DOHH2 (cell line): Measurements from ENCODE around the gene TMC8.

Experiments
- H3F3A ChIP-seq: fragments of 200-600 bp; sonication (generic), shearing (Covaris generic); 2 replicates; pipeline ENCODE4 v1.6.0; 2016; ENCODE audit warnings: antibody characterized with exemption, mild to moderate bottlenecking; ENCODE audit not compliant: control insufficient read depth, insufficient read depth
- H3K27ac ChIP-seq: fragments of 200-600 bp; sonication (generic); 2 replicates; pipeline ENCODE4 v1.5.1; 2014; ENCODE audit warnings: low read depth, mild to moderate bottlenecking, low read length, moderate library complexity
- H3K27me3 ChIP-seq: fragments of 200-600 bp; sonication (generic); 2 replicates; pipeline ENCODE4 v1.6.1; 2014; ENCODE audit warnings: mild to moderate bottlenecking, low read length, mixed read lengths; ENCODE audit not compliant: control insufficient read depth
- H3K36me3 ChIP-seq: fragments of 200-600 bp; sonication (generic); 2 replicates; pipeline ENCODE4 v1.6.1; 2014; ENCODE audit warnings: mild to moderate bottlenecking, low read length, moderate library complexity, mixed read lengths; ENCODE audit not compliant: control insufficient read depth
- H3K4me1 ChIP-seq: fragments of 200-600 bp; sonication (generic); 2 replicates; pipeline ENCODE4 v1.6.1; 2014; ENCODE audit warnings: mild to moderate bottlenecking, low read length, mixed read lengths; ENCODE audit not compliant: control insufficient read depth
- H3K4me2 ChIP-seq: fragments of 200-600 bp; sonication (generic); 2 replicates; pipeline ENCODE4 v1.6.0; 2014; ENCODE audit warnings: mild to moderate bottlenecking, low read length, moderate library complexity
- H3K4me3 ChIP-seq: fragments of 200-600 bp; sonication (generic); 2 replicates; pipeline ENCODE4 v1.5.1; 2014; ENCODE audit warnings: mild to moderate bottlenecking, low read length, mixed read lengths
- H3K79me2 ChIP-seq: fragments of 200-600 bp; sonication (generic); 2 replicates; pipeline ENCODE4 v1.6.1; 2014; ENCODE audit warnings: mild to moderate bottlenecking, low read length, mixed read lengths; ENCODE audit not compliant: control insufficient read depth
- H3K9me2 ChIP-seq: fragments of 200-600 bp; sonication (generic); replicated peaks from 2 replicates; pipeline ENCODE4 v1.6.1; 2014; ENCODE audit warnings: mild to moderate bottlenecking, low read length, mixed read lengths; ENCODE audit not compliant: control insufficient read depth
- H3K9me3 ChIP-seq: fragments of 200-600 bp; sonication (generic); 2 replicates; pipeline ENCODE4 v1.6.1; 2014; ENCODE audit warnings: antibody characterized with exemption, low read length, mixed read lengths; ENCODE audit not compliant: control insufficient read depth, insufficient read depth
- H4K20me1 ChIP-seq: fragments of 200-600 bp; sonication (generic); 2 replicates; pipeline ENCODE4 v1.6.0; 2014; ENCODE audit warnings: low read depth, mild to moderate bottlenecking, antibody characterized with exemption, low read length, moderate library complexity; ENCODE audit not compliant: control insufficient read depth, insufficient read depth
- CTCF ChIP-seq: fragments of 200-600 bp; sonication (generic); IDR thresholded peaks from one replicate; pipeline ENCODE4 v1.5.1; 2014; ENCODE audit warnings: antibody characterized with exemption, mild to moderate bottlenecking, low read depth, low read length; ENCODE audit not compliant: poor library complexity, severe bottlenecking
- EZH2phosphoT487 ChIP-seq: fragments of 200-600 bp; sonication (generic); IDR thresholded peaks from 2 replicates; pipeline ENCODE4 v1.6.1; 2017; ENCODE audit warnings: borderline replicate concordance, mild to moderate bottlenecking, antibody characterized with exemption, low read length, moderate library complexity, mixed read lengths

TMC8 gene

DNA sequence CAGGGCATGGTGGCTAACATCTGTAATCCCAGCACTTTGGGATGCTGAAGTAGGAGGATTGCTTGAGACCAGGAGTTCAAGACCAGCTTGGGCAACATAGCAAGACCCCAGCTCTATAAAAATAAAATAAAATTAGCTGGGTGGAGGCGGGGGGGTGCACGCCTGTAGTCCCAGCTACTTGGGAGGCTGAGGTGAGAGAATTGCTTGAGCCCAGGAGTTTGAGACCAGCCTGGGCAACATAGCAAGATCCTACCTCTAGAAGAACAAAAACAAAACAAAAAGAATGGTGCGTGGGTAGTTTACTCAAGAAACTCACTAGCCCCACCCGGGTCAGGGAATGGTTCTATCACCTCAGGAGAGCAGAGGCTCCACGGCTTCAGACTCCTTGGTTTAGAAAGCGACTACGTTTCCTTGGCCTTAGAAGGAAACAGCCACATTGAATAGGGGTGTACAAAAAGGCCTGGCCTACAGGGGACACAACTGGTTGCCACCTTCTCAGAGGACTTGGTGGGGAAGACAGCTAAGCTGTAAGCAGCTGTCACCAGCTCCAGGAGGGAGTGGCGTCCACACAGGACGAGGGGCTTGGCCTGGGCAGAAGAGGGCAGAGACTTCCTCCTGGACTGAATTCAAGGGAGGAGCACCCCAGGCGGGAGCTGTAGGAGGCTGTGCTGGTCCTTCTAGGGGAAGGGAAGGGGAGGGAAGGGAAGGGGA lies 55.6 kb downstream of the TMC8 start:
- Histone ChIP-seq H3F3A (no peaks in the 10 kb centered on the region), H3K79me2 (peaks cover 95% of the 10 kb centered on the region), H3K4me1 (peaks cover 72% of the 10 kb centered on the region), H3K4me2 (peak overlapping the region; percentile 97), H4K20me1 (peaks cover 17% of the 10 kb centered on the region), H3K27ac (no peak overlapping the region), H3K4me3 (peak overlapping the region; percentile 100), H3K9me2 (no peaks in the 10 kb centered on the region), H3K27me3 (no peaks in the 10 kb centered on the region), H3K9me3 (no peaks in the 10 kb centered on the region), H3K36me3 (peaks cover 76% of the 10 kb centered on the region)
- no peak for TF ChIP-seq CTCF
- TF ChIP-seq EZH2phosphoT487 = no peak

DNA sequence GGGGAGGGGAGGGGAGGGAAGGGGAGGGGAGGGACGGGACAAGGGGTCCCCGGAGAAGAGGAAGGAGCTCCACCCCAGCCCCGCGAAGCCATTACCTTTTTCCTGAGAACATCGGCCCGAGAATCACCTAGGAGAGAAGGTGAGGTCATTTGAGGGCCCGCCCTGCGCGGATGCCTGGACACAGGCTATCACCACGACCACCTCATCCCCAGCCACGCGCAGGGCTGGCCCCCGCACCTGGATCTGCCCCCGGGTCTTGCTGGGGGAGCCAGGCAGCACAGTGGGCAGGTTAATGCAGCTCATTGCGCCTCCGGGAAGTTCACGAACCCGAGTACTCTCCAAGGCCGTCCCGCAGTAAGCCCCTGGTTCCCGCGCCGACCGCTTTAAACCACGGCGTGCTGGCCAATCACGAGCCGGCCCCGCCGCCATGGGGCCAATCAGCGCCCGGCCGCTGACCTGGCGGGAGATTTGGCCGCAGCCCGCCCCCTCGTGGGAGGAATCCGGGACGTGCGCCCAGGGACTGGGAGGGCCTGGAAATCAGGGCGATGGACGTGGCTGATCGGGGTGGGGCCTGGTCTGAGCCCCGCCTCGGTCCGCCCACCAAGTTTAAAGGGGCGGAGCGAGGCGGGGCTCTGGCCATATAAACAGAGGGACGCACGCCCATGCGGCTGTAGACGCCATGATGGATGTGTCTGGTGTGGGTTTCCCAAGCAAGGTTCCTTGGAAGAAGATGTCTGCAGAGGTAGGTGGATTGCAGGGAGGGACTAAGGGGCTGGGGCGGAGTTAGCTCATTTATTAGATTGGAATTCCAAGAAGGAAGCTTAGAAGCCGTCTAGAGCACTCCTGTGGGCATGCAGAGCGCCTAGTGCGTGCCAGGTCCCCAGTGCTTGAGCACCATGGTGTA lies 56.4 kb downstream of the TMC8 start, which contains the start of the genes AFMID and TK1:
Gene AFMID (plus strand): TSS at position 671 of the 904 bp plus-strand sequence. CDS start 9 bp downstream, at position 680.
Gene TK1 (minus strand): TSS at position 361 of the 904 bp plus-strand sequence. CDS start 58 bp downstream, at position 303.
- no peaks in the 10 kb centered on the region for H3K27me3 ChIP-seq
- peak within 1 kb of the TSS; percentile 100 for H3K4me3 ChIP-seq
- no peaks in the 10 kb centered on the region for H3K9me3 ChIP-seq
- H3K36me3 ChIP-seq = peaks cover 76% of the 10 kb centered on the region
- H4K20me1 ChIP-seq = peaks cover 17% of the 10 kb centered on the region
- no peaks in the 10 kb centered on the region for H3F3A ChIP-seq
- peaks cover 97% of the 10 kb centered on the region for H3K79me2 ChIP-seq
- peak within 1 kb of the TSS; percentile 97 for H3K4me2 ChIP-seq
- peaks cover 73% of the 10 kb centered on the region for H3K4me1 ChIP-seq
- H3K27ac ChIP-seq = peak within 1 kb of the TSS; percentile 76
- TF ChIP-seq CTCF (peak; percentile 51), EZH2phosphoT487 (no peak)
- H3K9me2 ChIP-seq = no peaks in the 10 kb centered on the region
